SK-N-SH (cell line): Measurements from ENCODE around the gene RIN3. TPM values are rescaled to one million over a fixed set of nuclear protein-coding genes. Genes with fewer than 3 reads are reported as not detected.

Source experiments
- CTCF ChIA-PET: fragments of 300-600, 350-600 bp; formaldehyde crosslinking; extraction: SDS; loops from one replicate; lab custom pipeline; 2021; lab: Yijun Ruan, JAX
- POLR2A ChIA-PET: fragments of 350-600 bp; sonication (Branson Sonifier 250); formaldehyde crosslinking; extraction: SDS; loops from one replicate; lab custom pipeline; 2020; ENCODE audit warnings: antibody characterized with exemption, inconsistent platforms; lab: Yijun Ruan, JAX
- DNase-seq: peaks from one replicate; pipeline ENCODE4 v3.0.0; 2012
- H2AFZ ChIP-seq: fragments of 200-600 bp; sonication (generic); 2 replicates; pipeline ENCODE4 v1.8.1; 2016; ENCODE audit warnings: antibody characterized with exemption, mild to moderate bottlenecking, low read depth
- H3F3A ChIP-seq: fragments of 200-600 bp; sonication (generic); replicated peaks from 2 replicates; pipeline ENCODE3; 2016; ENCODE audit warnings: antibody characterized with exemption, mild to moderate bottlenecking; ENCODE audit not compliant: insufficient read depth
- H3K27ac ChIP-seq, 2 experiments: fragments of 200-500 bp in 1 of 2; fragments of 200-600 bp in 1 of 2; sonication (Bioruptor generic) in 1 of 2; sonication (generic), shearing (Covaris generic) in 1 of 2; 2 replicates each; pipeline versions ENCODE4 v1.5.1 to v1.6.1; 2014 to 2016; ENCODE audit warnings: low read depth in 2 of 2, inconsistent platforms in 1 of 2, low read length in 1 of 2, mild to moderate bottlenecking in 1 of 2, mixed read lengths in 1 of 2
- H3K27me3 ChIP-seq: fragments of 200-600 bp; sonication (generic), shearing (Covaris generic); 2 replicates; pipeline ENCODE4 v1.6.1; 2016; ENCODE audit warnings: mixed run types; ENCODE audit not compliant: insufficient read depth
- H3K36me3 ChIP-seq, 2 experiments: fragments of 200-500 bp in 1 of 2; fragments of 200-600 bp in 1 of 2; sonication (Bioruptor generic) in 1 of 2; sonication (generic) in 1 of 2; replicated peaks in 1 of 2; 2 replicates each; pipeline versions ENCODE3 to v1.5.1; 2014 to 2016; ENCODE audit warnings: low read length in 1 of 2, mild to moderate bottlenecking in 1 of 2; ENCODE audit not compliant: insufficient read depth in 2 of 2, control insufficient read depth in 1 of 2
- H3K4me1 ChIP-seq, 2 experiments: fragments of 200-500 bp in 1 of 2; fragments of 200-600 bp in 1 of 2; sonication (Bioruptor generic) in 1 of 2; sonication (generic), shearing (Covaris generic) in 1 of 2; 2 replicates each; pipeline versions ENCODE4 v1.5.1 to v1.6.1; 2014 to 2016; ENCODE audit warnings: low read depth in 1 of 2, low read length in 1 of 2, mixed run types in 1 of 2; ENCODE audit not compliant: insufficient read depth in 2 of 2, control insufficient read depth in 1 of 2
- H3K4me2 ChIP-seq: fragments of 200-600 bp; sonication (generic), shearing (Covaris generic); 2 replicates; pipeline ENCODE4 v1.6.1; 2017; ENCODE audit warnings: mixed run types
- H3K4me3 ChIP-seq, 2 experiments: fragments of 200-500 bp in 1 of 2; fragments of 200-600 bp in 1 of 2; sonication (Bioruptor generic) in 1 of 2; sonication (generic), shearing (Covaris generic) in 1 of 2; 2 replicates each; pipeline versions ENCODE4 v1.5.1 to v1.8.1; 2014 to 2016; ENCODE audit warnings: low read depth in 2 of 2, inconsistent platforms in 1 of 2, low read length in 1 of 2, mild to moderate bottlenecking in 1 of 2, mixed read lengths in 1 of 2, moderate library complexity in 1 of 2
- H3K79me2 ChIP-seq: fragments of 200-600 bp; sonication (generic); 2 replicates; pipeline ENCODE4 v1.8.1; 2017; ENCODE audit warnings: mild to moderate bottlenecking; ENCODE audit not compliant: insufficient read depth
- H3K9ac ChIP-seq: fragments of 200-600 bp; sonication (generic); 2 replicates; pipeline ENCODE4 v1.6.1; 2017; ENCODE audit warnings: mixed run types
- H3K9me2 ChIP-seq: fragments of 200-600 bp; sonication (generic); 2 replicates; pipeline ENCODE4 v1.6.1; 2017; ENCODE audit warnings: mixed run types
- H3K9me3 ChIP-seq: fragments of 200-600 bp; sonication (generic); 2 replicates; pipeline ENCODE4 v1.6.1; 2017; ENCODE audit warnings: mixed run types, mild to moderate bottlenecking, moderate library complexity
- H4K20me1 ChIP-seq: fragments of 200-600 bp; sonication (generic); 2 replicates; pipeline ENCODE4 v1.6.1; 2017; ENCODE audit warnings: mild to moderate bottlenecking, mixed run types; ENCODE audit not compliant: insufficient read depth
- CHD2 ChIP-seq: fragments of 150-350 bp; IDR thresholded peaks from 2 replicates; pipeline ENCODE4 v1.6.1; 2018; ENCODE audit warnings: low read length; ENCODE audit not compliant: partially characterized antibody
- EP300 ChIP-seq, 2 experiments: IDR thresholded peaks; 2 replicates each; pipeline versions ENCODE4 v1.4.0 to v1.6.1; 2012; ENCODE audit warnings: borderline replicate concordance in 1 of 2, low read depth in 1 of 2, low read length in 1 of 2
- FOSL2 ChIP-seq: IDR thresholded peaks from 2 replicates; pipeline ENCODE4 v1.4.0; 2012; ENCODE audit warnings: low read depth, mild to moderate bottlenecking, moderate library complexity, borderline replicate concordance
- FOXM1 ChIP-seq: IDR thresholded peaks from 2 replicates; pipeline ENCODE4 v1.4.0; 2012; ENCODE audit warnings: low read depth, mild to moderate bottlenecking
- GATA2 ChIP-seq: sonication (generic); formaldehyde crosslinking; IDR thresholded peaks from 2 replicates; pipeline ENCODE4 v1.5.0; 2020; ENCODE audit warnings: mild to moderate bottlenecking, missing genetic modification reagents
- JUND ChIP-seq: IDR thresholded peaks from 2 replicates; pipeline ENCODE4 v1.4.0; 2012
- MXI1 ChIP-seq: IDR thresholded peaks from 2 replicates; pipeline ENCODE4 v1.6.1; 2012; ENCODE audit warnings: mild to moderate bottlenecking, low read depth, low read length, improper control_type of control experiment
- RAD21 ChIP-seq: IDR thresholded peaks from 2 replicates; pipeline ENCODE4 v1.6.1; 2012; ENCODE audit warnings: mild to moderate bottlenecking, low read length
- SMC3 ChIP-seq: IDR thresholded peaks from 2 replicates; pipeline ENCODE4 v1.6.1; 2012; ENCODE audit warnings: low read depth, low read length, improper control_type of control experiment
- TAF1 ChIP-seq: IDR thresholded peaks from 2 replicates; pipeline ENCODE4 v1.6.1; 2012; ENCODE audit warnings: low read depth, mild to moderate bottlenecking, low read length, moderate library complexity, borderline replicate concordance
- TCF12 ChIP-seq: IDR thresholded peaks from 2 replicates; pipeline ENCODE4 v1.4.0; 2012
- YY1 ChIP-seq: IDR thresholded peaks from 2 replicates; pipeline ENCODE4 v1.4.0; 2012; ENCODE audit warnings: low read depth, mild to moderate bottlenecking
- WGBS: methylation state at CpG from one replicate; pipeline ENCODE4 v1.1.6; 2017; ENCODE audit warnings: low lambda C conversion rate; 5-methylcytosine and 5-hydroxymethylcytosine counted together
- polyA plus RNA-seq, 3 experiments: library from polyadenylated mRNA; depleted of rRNA; stranded (reverse); fragments of >200 nt; gene quantifications; 2 replicates each; pipeline ENCODE4 v1.2.3, GENCODE V29; 2012
- TF ChIP-seq, protein P1 (sequence below): IDR thresholded peaks from 2 replicates; pipeline ENCODE4 v1.4.0; 2012; ENCODE audit warnings: low read depth
- TF ChIP-seq, protein P2 (sequence below): IDR thresholded peaks from 2 replicates; pipeline ENCODE4; 2012
- TF ChIP-seq, protein P3 (sequence below): IDR thresholded peaks from 2 replicates; pipeline ENCODE4 v1.4.0; 2012; ENCODE audit warnings: low read depth, borderline replicate concordance
- TF ChIP-seq, protein P4 (sequence below): fragments of 150-350 bp; IDR thresholded peaks from 2 replicates; pipeline ENCODE4 v1.6.1; 2016; ENCODE audit warnings: mild to moderate bottlenecking, low read depth, low read length

Gene RIN3
- polyA plus RNA-seq, 1 of the 3 experiments (the other 2 are of a cell fraction): 12.4 TPM

DNA sequence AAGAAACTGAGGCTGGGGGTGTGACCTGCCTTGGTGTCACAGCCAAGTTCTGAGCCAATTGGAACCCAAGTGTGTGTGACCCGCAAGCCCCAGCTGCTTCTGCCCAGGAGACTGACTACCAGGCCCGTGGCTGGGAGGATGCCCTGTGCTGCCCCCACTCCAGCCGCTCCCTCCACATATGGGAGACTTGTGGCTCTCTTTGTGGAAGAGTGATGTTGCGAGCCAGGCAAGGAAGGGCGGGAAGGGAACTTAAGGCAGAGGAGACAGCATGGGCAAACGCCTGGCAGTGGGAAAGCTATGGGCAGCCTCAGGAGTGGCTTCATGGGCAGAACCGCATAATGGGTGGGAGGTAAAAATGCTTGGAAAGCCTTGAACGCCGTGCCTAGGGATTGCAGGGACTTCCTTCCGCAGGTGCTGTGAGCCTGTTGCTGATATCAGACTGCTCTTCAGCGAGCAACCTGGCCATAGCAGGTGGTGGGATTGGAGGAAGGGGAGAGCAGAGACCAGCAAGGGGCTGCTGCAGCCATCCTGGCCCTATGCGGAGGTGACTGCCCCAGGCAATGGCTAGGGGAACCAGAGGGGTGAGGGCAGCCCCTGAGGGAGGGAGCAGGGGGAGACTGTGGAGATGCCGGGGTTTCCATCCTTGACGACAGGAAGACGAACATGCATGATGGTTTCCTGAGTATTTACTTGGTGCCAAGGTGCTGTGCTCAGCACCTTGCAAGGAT is 119.1 kb downstream of the RIN3 start:
- Histone ChIP-seq H3K9ac (no peak overlapping the region), H3K4me3 (no peak overlapping the region), H3F3A (peaks cover 4% of the 10 kb centered on the region), H3K4me2 (no peak overlapping the region), H3K27me3 (no peaks in the 10 kb centered on the region), H3K36me3 (peaks cover 0 to 7% of the 10 kb centered on the region in 2 experiments), H3K9me3 (0 out of 2 replicates have a peak, but pooled peaks cover 5% of the 10 kb centered on the region), H3K27ac (no peak overlapping the region), H4K20me1 (no peaks in the 10 kb centered on the region), H2AFZ (no peak overlapping the region), H3K79me2 (no peaks in the 10 kb centered on the region), H3K9me2 (no peaks in the 10 kb centered on the region), H3K4me1 (no peaks in the 10 kb centered on the region; a peak in 1 of 4 replicates)
- ChIA-PET CTCF (no interaction called here), POLR2A (no interaction called here)
- WGBS: 75% methylated on average over 15 of the region's 15 CpGs
- DNase-seq: no peak
- TF ChIP-seq CHD2: no peak
- TF ChIP-seq EP300 (IDR thresholded peaks at IDR 0.05; ENCODE audit: borderline replicate concordance in 1 of 2, low read depth in 1 of 2, low read length in 1 of 2): no peak
- TF ChIP-seq MXI1: no peak
- no peak for TF ChIP-seq JUND
- TF ChIP-seq, protein P1, sequence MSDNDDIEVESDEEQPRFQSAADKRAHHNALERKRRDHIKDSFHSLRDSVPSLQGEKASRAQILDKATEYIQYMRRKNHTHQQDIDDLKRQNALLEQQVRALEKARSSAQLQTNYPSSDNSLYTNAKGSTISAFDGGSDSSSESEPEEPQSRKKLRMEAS: no peak
- TF ChIP-seq SMC3: no peak
- no peak for TF ChIP-seq TCF12
- no peak for TF ChIP-seq TAF1
- TF ChIP-seq, protein P2, sequence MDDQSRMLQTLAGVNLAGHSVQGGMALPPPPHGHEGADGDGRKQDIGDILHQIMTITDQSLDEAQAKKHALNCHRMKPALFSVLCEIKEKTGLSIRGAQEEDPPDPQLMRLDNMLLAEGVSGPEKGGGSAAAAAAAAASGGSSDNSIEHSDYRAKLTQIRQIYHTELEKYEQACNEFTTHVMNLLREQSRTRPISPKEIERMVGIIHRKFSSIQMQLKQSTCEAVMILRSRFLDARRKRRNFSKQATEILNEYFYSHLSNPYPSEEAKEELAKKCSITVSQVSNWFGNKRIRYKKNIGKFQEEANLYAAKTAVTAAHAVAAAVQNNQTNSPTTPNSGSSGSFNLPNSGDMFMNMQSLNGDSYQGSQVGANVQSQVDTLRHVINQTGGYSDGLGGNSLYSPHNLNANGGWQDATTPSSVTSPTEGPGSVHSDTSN: no peak
- TF ChIP-seq GATA2 (CRISPR knock-in tag): no peak
- no peak for TF ChIP-seq FOXM1

DNA sequence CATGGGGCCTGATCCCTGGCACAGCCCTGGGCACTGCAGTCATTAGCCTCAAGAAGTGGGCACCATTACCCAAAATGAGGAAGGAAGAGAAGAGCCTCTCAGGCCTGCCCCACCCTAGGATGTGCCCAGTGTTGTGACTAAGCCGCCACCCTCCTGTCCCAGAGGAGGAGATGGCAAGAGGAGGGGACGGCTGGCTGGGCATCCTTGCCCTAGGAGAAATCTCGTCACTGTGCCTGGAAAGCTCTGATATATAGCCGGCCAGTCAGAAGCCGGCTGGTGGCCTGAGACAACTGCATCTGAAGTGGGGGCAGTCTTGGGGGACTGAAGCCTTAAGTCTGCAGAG is 119.7 kb downstream of the RIN3 start:
- CTCF ChIA-PET: no interaction called here
- no peaks in the 10 kb centered on the region for H4K20me1 ChIP-seq
- peaks cover 0 to 3% of the 10 kb centered on the region in 2 experiments for H3K36me3 ChIP-seq
- no peak for TF ChIP-seq TAF1
- TF ChIP-seq, protein P3, sequence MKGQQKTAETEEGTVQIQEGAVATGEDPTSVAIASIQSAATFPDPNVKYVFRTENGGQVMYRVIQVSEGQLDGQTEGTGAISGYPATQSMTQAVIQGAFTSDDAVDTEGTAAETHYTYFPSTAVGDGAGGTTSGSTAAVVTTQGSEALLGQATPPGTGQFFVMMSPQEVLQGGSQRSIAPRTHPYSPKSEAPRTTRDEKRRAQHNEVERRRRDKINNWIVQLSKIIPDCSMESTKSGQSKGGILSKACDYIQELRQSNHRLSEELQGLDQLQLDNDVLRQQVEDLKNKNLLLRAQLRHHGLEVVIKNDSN: no peak
- TF ChIP-seq RAD21: no peak
- no peak for TF ChIP-seq FOSL2
- no peak for TF ChIP-seq CHD2
- no peak for TF ChIP-seq MXI1
- no peak for TF ChIP-seq YY1
- TF ChIP-seq, protein P4, sequence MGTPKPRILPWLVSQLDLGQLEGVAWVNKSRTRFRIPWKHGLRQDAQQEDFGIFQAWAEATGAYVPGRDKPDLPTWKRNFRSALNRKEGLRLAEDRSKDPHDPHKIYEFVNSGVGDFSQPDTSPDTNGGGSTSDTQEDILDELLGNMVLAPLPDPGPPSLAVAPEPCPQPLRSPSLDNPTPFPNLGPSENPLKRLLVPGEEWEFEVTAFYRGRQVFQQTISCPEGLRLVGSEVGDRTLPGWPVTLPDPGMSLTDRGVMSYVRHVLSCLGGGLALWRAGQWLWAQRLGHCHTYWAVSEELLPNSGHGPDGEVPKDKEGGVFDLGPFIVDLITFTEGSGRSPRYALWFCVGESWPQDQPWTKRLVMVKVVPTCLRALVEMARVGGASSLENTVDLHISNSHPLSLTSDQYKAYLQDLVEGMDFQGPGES: no peak
- no peaks in the 10 kb centered on the region for H3K9me2 ChIP-seq
- no peaks in the 10 kb centered on the region; a peak in 1 of 4 replicates for H3K4me1 ChIP-seq
- WGBS: 40% methylated on average over 1 of the region's 5 CpGs
- H3K4me2 ChIP-seq: no peak overlapping the region
- no peak overlapping the region for H3K4me3 ChIP-seq
- no peak overlapping the region for H2AFZ ChIP-seq
- H3K27me3 ChIP-seq: no peaks in the 10 kb centered on the region
- no peak overlapping the region for H3K27ac ChIP-seq
- DNase-seq: no peak
- no peak overlapping the region for H3K9ac ChIP-seq
- H3F3A ChIP-seq: peaks cover 4% of the 10 kb centered on the region
- POLR2A ChIA-PET: no interaction called here
- no peaks in the 10 kb centered on the region for H3K9me3 ChIP-seq
- no peaks in the 10 kb centered on the region for H3K79me2 ChIP-seq
